Heart left ventricle (tissue), 13 donors: Measurements from ENCODE around the gene DMD.

Experiments used
- POLR2A ChIP-seq, 2 donors: fragments of 450-650 bp; IDR thresholded peaks; one replicate each; pipeline ENCODE4 v1.6.1; 2017; ENCODE audit warnings: antibody characterized with exemption in 2 of 2, mild to moderate bottlenecking in 2 of 2, moderate library complexity in 2 of 2
- TF ChIP-seq, protein P1 (sequence below), 12 donors: fragments of 200-600 bp; sonication (generic) in 4 of 12; IDR thresholded peaks; one replicate each; pipeline versions ENCODE4 v1.5.0 to v1.8.0; 2018 to 2022; ENCODE audit warnings: antibody characterized with exemption in 12 of 12, mild to moderate bottlenecking in 5 of 12
- donor health status: ischemic (EF 13 %, LVEDD 7.1; RV severe dilation, severe dysfunction).
- donor health status: DM: no; HTN: yes; CAD: no.
- donor health status: DM: no; HTN: no; CAD: no.
- donor health status: ischemic (EF 25% LVEDD 6.9; RV normal size, moderate dysfunction).
- donor health status: ischemic (EF 25% LVEDD 5.7; RV mildly dilated, moderate dysfunction).
- donor health status: ischemic (EF 35%, LVEDD 5.7; RV mildly dilated, moderate dysfunction).
- donor health status: nonischemic (EF 11% LVEDD 7.7; RV severe dilation, severe dysfunction).
- donor health status: DM: yes; HTN: yes; CAD: no.
- donor health status: PGD.
- donor health status: ischemic (EF 29% LVEDD 5.4; RV normal size, mild dysfunction).
- donor health status: nonischemic (EF 23%, LVEDD 6.1; RV moderate dilation, normal function).

DNA sequence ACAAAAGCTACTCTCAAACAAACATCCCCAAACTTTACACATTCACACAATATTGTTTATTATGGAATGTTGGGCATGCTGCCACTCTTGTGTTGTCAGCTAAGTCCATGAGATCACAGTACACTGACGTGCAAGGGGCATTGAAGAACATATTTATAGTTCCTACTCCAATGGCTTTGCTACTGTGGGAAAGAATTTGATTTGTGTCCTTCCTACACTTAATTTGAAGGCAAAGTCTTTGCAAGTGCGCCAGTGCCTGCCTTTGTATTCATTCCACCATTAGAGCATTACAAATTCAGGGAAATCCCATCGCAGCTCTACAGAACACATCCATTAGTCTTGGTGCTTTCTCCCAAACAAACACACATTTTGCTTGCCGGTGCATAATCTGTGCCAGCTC, 2094.1 kb downstream of the DMD start:
- TF ChIP-seq, protein P1, sequence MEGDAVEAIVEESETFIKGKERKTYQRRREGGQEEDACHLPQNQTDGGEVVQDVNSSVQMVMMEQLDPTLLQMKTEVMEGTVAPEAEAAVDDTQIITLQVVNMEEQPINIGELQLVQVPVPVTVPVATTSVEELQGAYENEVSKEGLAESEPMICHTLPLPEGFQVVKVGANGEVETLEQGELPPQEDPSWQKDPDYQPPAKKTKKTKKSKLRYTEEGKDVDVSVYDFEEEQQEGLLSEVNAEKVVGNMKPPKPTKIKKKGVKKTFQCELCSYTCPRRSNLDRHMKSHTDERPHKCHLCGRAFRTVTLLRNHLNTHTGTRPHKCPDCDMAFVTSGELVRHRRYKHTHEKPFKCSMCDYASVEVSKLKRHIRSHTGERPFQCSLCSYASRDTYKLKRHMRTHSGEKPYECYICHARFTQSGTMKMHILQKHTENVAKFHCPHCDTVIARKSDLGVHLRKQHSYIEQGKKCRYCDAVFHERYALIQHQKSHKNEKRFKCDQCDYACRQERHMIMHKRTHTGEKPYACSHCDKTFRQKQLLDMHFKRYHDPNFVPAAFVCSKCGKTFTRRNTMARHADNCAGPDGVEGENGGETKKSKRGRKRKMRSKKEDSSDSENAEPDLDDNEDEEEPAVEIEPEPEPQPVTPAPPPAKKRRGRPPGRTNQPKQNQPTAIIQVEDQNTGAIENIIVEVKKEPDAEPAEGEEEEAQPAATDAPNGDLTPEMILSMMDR (IDR thresholded peaks at IDR 0.05), result no peak
- TF ChIP-seq POLR2A (IDR thresholded peaks at IDR 0.05), result no peak
